Fibroblast of skin of back (primary cell): Measurements from ENCODE around the gene H2BK1.

Source experiments
- DNase-seq: peaks from one replicate; pipeline ENCODE4 v3.0.0-alpha.2; 2013

Gene H2BK1

GRCh38 chr7:151177310-151177709, 33.0 kb downstream of the H2BK1 start:
- DNase-seq = no peak

DNA sequence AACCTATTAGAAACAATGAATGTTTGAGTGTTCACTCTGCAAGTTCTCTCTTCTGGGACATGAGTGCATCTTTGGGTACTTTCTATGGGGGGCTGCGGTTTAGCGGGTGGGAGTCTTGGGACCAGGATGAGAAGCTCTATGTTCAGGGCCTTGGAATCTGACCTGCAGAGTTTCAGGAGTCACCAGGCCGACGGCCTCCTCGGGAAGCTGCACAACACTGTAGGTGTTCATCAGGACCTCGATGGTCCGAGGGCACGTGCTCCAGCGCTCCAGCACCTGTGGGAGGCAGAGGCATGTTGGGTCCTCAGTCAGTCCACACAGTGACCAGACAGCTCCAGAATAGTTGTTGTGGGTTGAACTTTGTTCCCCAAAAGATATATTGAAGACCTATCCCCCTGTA, 33.9 kb downstream of the H2BK1 start:
- no peak for DNase-seq

GRCh38 chr7:151175793-151176311, 34.4 kb downstream of the H2BK1 start:
- DNase-seq = no peak

GRCh38 chr7:151175047-151175792, 35.1 kb downstream of the H2BK1 start:
- DNase-seq = no peak

GRCh38 chr7:151174246-151175046, 35.8 kb downstream of the H2BK1 start:
- peak; percentile 11 for DNase-seq

GRCh38 chr7:151173386-151174245, 36.7 kb downstream of the H2BK1 start:
- no peak for DNase-seq

DNA sequence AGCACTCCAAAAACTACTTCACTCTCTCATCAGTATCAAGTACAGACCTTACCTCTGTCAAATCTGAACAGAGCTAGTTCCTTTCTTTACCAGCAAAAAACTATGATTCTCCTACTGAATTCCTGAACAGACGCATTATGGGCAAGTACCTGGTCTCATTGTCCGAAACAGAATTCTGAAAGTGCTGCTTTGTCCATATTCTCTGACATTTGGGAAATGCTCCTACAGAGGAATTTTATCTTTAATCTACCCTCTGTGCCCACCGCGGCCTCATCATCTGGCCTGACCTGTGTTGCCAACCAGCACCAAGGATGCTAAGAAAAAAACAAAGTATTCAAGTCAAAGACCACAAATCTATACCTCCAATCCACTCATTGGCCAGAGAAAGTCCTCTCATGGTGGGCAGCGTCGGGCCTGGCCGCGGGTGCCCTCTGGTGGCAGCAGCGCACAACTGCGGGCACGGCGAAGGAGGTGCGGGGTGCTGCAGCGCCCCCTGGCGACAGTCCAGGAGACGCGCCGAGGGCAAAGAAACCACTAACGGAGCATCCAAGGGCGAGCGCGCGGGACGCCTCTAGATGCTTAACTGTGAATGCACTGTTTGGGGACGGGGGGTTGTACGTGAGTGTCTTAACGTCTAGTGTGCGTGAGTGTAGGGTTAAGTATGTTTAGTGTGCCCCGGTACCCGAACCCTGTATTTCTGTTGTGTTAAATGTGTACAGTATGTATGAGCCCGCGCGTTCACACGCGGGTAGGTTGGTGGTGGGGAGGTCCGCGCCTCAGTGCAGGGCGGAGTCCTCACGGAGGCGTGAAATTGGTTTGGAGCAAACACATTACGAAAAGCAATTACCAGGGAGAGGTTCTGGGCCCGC, 37.8 kb downstream of the H2BK1 start:
- peak; percentile 61 for DNase-seq

DNA sequence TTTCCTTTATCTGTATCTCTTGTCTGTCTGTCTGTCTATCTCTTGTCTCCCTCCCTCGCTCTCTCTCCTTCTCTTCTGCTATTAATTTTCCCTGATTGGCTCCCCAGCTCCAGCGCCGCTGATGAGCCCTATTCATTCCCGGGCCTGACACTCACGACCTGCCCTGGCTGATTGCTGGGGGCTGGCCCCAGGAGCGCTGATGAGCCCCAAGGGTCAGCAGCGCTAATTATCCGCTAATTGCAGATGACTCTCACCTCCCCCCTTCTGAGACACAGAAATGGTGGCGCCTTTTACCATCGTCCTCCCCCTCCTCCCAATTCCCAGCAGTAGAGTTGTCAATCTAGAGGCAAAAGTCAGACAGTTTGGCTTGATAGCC, 41.5 kb downstream of the H2BK1 start:
- no peak for DNase-seq

- peak; percentile 7 for DNase-seq
These were observed 42.1 kb downstream of the H2BK1 start for GRCh38 chr7:151168003-151168786.

GRCh38 chr7:151167197-151167961, 42.9 kb downstream of the H2BK1 start, which contains the start of gene GBX1:
Gene GBX1, minus strand, starts transcription at chr7:151167694. Its CDS starts 146 bp downstream, at chr7:151167548.
- DNase-seq = no peak

DNA sequence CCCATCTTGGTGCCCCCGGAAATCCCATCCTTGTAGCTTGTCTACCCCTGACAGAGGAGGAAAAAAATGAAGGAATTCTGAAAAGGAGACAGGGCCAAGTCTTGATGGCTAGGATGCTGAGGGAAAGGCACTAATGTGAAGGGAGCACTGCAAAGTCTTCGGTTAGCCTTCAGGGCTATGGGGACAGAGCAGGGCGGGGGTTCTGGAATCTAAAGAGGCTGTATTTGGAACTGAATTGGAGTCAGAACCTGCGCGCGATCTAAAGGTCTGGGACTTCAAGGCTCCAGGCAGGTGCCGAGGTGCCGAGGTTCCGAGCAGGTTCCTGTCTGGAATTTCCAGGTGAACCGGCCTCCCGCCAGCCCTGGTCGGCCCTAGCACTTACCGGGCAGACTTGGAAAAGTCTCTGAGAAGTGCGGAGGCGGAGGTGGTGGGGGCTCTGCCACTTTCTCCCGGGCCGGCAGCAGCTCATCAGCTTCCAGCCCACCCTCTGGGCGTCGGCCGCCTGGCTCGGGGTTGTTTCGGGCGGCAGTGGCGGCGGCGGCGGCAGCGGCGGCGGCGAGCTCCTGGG, 43.6 kb downstream of the H2BK1 start:
- no peak for DNase-seq

GRCh38 chr7:151161757-151162156, 48.5 kb downstream of the H2BK1 start:
- no peak for DNase-seq
